ENCODE data around the gene PLCB1.

PLCB1 gene

GRCh38 chr20:8304124-8304816 is 172.2 kb downstream of the PLCB1 start:
- no peak for FAIRE-seq

GRCh38 chr20:8305449-8305978 is 173.4 kb downstream of the PLCB1 start:
- FAIRE-seq, result no peak

GRCh38 chr20:8306937-8307336 is 174.9 kb downstream of the PLCB1 start:
- no peak for FAIRE-seq

- FAIRE-seq, result no peak
Observed at GRCh38 chr20:8309634-8310033, 177.6 kb downstream of the PLCB1 start.

- no peak for FAIRE-seq
Observed at GRCh38 chr20:8310618-8311017, 178.6 kb downstream of the PLCB1 start.

GRCh38 chr20:8313073-8313472 is 181.0 kb downstream of the PLCB1 start:
- no peak for FAIRE-seq

GRCh38 chr20:8315639-8316573 is 183.8 kb downstream of the PLCB1 start:
- FAIRE-seq, result no peak

GRCh38 chr20:8317448-8317847 is 185.4 kb downstream of the PLCB1 start:
- FAIRE-seq, result no peak

GRCh38 chr20:8318965-8319625 is 187.0 kb downstream of the PLCB1 start:
- no peak for FAIRE-seq

- FAIRE-seq, result no peak
Observed at GRCh38 chr20:8320306-8320705, 188.2 kb downstream of the PLCB1 start.

- no peak for FAIRE-seq
Observed at GRCh38 chr20:8321001-8321400, 188.9 kb downstream of the PLCB1 start.

GRCh38 chr20:8322662-8323217 is 190.7 kb downstream of the PLCB1 start:
- FAIRE-seq, result no peak

GRCh38 chr20:8326191-8326590 is 194.1 kb downstream of the PLCB1 start:
- peak; percentile 58 for FAIRE-seq

- no peak for FAIRE-seq
Observed at GRCh38 chr20:8326899-8327298, 194.8 kb downstream of the PLCB1 start.

GRCh38 chr20:8328189-8328588 is 196.1 kb downstream of the PLCB1 start:
- FAIRE-seq, result no peak

GRCh38 chr20:8330319-8330784 is 198.3 kb downstream of the PLCB1 start:
- FAIRE-seq, result no peak

- FAIRE-seq, result no peak
Observed at GRCh38 chr20:8330785-8331695, 199.0 kb downstream of the PLCB1 start.

- FAIRE-seq, result no peak
Observed at GRCh38 chr20:8331740-8332412, 199.8 kb downstream of the PLCB1 start.

GRCh38 chr20:8334641-8335040 is 202.6 kb downstream of the PLCB1 start:
- no peak for FAIRE-seq

- no peak for FAIRE-seq
Observed at GRCh38 chr20:8335059-8335458, 203.0 kb downstream of the PLCB1 start.
